Nephron progenitor cell (in vitro differentiated cells): ENCODE measurements around the gene FAM3D.

Experiments used
- DNase-seq: peaks from one replicate; pipeline ENCODE4 v3.0.0; 2021
- H3K27ac Mint-ChIP-seq: 2 replicates; pipeline ENCODE4 v1.8.0; 2021; ENCODE audit warnings: mild to moderate bottlenecking, moderate library complexity, mixed read lengths
- H3K27me3 Mint-ChIP-seq: 2 replicates; pipeline ENCODE4 v1.8.0; 2021; ENCODE audit warnings: mild to moderate bottlenecking, low read depth, mixed read lengths; ENCODE audit not compliant: poor library complexity
- H3K36me3 Mint-ChIP-seq: 2 replicates; pipeline ENCODE4 v1.8.0; 2021; ENCODE audit warnings: low read depth, mixed read lengths
- H3K4me1 Mint-ChIP-seq: 2 replicates; pipeline ENCODE4 v1.8.0; 2021; ENCODE audit warnings: mixed read lengths
- H3K4me3 Mint-ChIP-seq: 2 replicates; pipeline ENCODE4 v1.8.0; 2021; ENCODE audit warnings: mild to moderate bottlenecking, moderate library complexity, mixed read lengths
- H3K9me3 Mint-ChIP-seq: 2 replicates; pipeline ENCODE4 v1.8.0; 2021; ENCODE audit warnings: mild to moderate bottlenecking, moderate library complexity, mixed read lengths
- CTCF ChIP-seq: fragments of 200-600 bp; sonication (generic); IDR thresholded peaks from 2 replicates; pipeline ENCODE4 v1.5.0; 2021; ENCODE audit warnings: antibody characterized with exemption

The FAM3D gene

GRCh38 chr3:58685641-58686040 lies 19.1 kb upstream of the FAM3D start:
- H3K27ac Mint-ChIP-seq: no peak overlapping the region
- peaks cover 51% of the 10 kb centered on the region for H3K36me3 Mint-ChIP-seq
- TF ChIP-seq CTCF: no peak
- peaks cover 3% of the 10 kb centered on the region for H3K27me3 Mint-ChIP-seq
- H3K4me3 Mint-ChIP-seq: no peak overlapping the region
- DNase-seq: no peak
- H3K4me1 Mint-ChIP-seq: peaks cover 2% of the 10 kb centered on the region
- peaks cover 61% of the 10 kb centered on the region for H3K9me3 Mint-ChIP-seq

- Mint-ChIP-seq H3K27ac (no peak overlapping the region), H3K4me3 (no peak overlapping the region), H3K9me3 (peaks cover 49% of the 10 kb centered on the region), H3K4me1 (peaks cover 21% of the 10 kb centered on the region), H3K27me3 (peaks cover 3% of the 10 kb centered on the region), H3K36me3 (peaks cover 42% of the 10 kb centered on the region)
- DNase-seq: no peak
- no peak for TF ChIP-seq CTCF
Measured at GRCh38 chr3:58683466-58683865, 16.9 kb upstream of the FAM3D start.

- H3K4me1 Mint-ChIP-seq: peaks cover 21% of the 10 kb centered on the region
- H3K36me3 Mint-ChIP-seq: peaks cover 40% of the 10 kb centered on the region
- H3K9me3 Mint-ChIP-seq: peaks cover 47% of the 10 kb centered on the region
- DNase-seq: no peak
- H3K27me3 Mint-ChIP-seq: peaks cover 3% of the 10 kb centered on the region
- H3K4me3 Mint-ChIP-seq: no peak overlapping the region
- TF ChIP-seq CTCF: no peak
- no peak overlapping the region for H3K27ac Mint-ChIP-seq
Measured at GRCh38 chr3:58683001-58683458, 16.5 kb upstream of the FAM3D start.

GRCh38 chr3:58681863-58682262 lies 15.3 kb upstream of the FAM3D start:
- Mint-ChIP-seq H3K27ac (no peak overlapping the region), H3K9me3 (peaks cover 45% of the 10 kb centered on the region), H3K4me1 (peaks cover 21% of the 10 kb centered on the region), H3K27me3 (peaks cover 4% of the 10 kb centered on the region), H3K36me3 (peaks cover 39% of the 10 kb centered on the region), H3K4me3 (no peak overlapping the region)
- DNase-seq: no peak
- no peak for TF ChIP-seq CTCF

- Mint-ChIP-seq H3K27ac (no peak overlapping the region), H3K27me3 (peaks cover 6% of the 10 kb centered on the region), H3K4me3 (no peak overlapping the region), H3K9me3 (peaks cover 44% of the 10 kb centered on the region), H3K36me3 (peaks cover 32% of the 10 kb centered on the region), H3K4me1 (peaks cover 21% of the 10 kb centered on the region)
- no peak for DNase-seq
- no peak for TF ChIP-seq CTCF
Measured at GRCh38 chr3:58680879-58681525, 14.4 kb upstream of the FAM3D start.
